RCC 7860 (cell line): ENCODE measurements around the gene CEBPG.
A peak's percentile ranks its signal among the peaks of the same experiment; 100 is the strongest.

Source experiments
- DNase-seq: peaks from one replicate; pipeline ENCODE4 v3.0.0-alpha.2; 2015; ENCODE audit warnings: low spot score
- FAIRE-seq: peaks from 2 replicates; lab custom pipeline; 2012; peaks lifted over from hg19 to GRCh38; lab: Jason Lieb, UNC

The CEBPG gene

DNA sequence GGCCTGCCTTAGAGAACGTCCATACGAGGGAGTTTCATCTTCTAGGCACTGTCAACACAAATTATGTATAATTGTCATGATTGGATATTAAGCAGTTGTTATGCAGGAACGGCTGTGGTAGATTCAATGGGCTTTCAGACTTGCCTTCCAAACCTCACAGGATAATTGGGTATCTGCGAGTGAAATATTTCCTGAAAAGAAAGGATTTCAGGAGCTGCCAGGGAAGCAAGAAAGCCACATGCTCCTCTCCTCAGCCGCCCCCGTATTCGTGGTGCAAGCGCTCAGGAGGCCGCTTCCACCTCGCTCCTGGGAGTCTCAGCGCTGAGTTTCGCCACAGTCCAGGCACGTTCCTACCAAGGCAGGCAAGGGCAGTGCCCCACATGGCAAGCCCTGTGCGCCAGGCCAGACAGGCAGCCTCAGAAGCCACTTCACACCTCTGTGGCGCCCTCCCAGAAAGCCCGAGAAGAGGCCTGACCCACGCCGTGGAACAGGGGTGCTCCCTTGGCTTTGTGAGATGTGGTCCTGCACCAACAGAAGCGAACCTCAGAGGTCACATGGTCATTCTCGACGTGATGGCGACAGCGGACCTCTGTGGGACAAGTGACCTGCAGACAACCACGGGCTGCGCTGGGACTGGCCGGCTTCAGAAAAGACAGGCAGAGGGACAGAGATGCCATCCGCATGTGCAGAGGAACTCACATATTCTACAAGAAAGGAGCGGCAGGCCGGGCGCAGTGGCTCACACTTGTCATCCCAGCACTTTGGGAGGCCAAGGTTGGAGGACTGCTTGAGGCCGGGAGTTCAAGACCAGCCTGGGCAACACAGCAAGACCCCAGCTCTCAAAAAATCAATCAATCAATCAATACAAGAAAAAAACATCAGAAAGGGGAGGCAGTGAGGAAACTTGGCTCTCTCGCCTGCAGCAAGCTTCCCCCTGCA, 41.4 kb downstream of the CEBPG start:
- FAIRE-seq (no peak), DNase-seq (no peak)

GRCh38 chr19:33416307-33417215, 43.1 kb downstream of the CEBPG start:
- DNase-seq, result peak; percentile 33
- no peak for FAIRE-seq

DNA sequence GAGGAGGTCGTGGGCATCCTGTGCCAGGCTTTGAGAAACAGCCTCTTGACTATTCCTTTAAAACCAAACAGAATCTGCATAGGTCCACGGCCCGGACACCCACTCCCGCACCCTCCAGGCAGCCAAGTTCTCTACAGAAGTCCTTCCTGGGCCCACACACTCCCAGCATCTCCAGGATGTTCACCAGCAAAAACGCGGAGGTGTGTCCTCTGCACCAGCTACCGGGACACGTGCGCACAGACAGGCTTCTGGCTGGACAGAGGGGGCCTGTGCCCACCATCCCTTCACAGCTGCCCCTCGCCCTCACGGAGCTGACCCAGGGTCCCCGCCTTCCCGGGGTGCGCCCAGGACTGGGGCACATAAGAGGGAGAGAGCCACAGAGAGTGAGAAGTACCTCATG, 44.2 kb downstream of the CEBPG start:
- DNase-seq (no peak), FAIRE-seq (no peak)

- FAIRE-seq, result no peak
- no peak for DNase-seq
These were observed 45.0 kb downstream of the CEBPG start for GRCh38 chr19:33418461-33418860.

DNA sequence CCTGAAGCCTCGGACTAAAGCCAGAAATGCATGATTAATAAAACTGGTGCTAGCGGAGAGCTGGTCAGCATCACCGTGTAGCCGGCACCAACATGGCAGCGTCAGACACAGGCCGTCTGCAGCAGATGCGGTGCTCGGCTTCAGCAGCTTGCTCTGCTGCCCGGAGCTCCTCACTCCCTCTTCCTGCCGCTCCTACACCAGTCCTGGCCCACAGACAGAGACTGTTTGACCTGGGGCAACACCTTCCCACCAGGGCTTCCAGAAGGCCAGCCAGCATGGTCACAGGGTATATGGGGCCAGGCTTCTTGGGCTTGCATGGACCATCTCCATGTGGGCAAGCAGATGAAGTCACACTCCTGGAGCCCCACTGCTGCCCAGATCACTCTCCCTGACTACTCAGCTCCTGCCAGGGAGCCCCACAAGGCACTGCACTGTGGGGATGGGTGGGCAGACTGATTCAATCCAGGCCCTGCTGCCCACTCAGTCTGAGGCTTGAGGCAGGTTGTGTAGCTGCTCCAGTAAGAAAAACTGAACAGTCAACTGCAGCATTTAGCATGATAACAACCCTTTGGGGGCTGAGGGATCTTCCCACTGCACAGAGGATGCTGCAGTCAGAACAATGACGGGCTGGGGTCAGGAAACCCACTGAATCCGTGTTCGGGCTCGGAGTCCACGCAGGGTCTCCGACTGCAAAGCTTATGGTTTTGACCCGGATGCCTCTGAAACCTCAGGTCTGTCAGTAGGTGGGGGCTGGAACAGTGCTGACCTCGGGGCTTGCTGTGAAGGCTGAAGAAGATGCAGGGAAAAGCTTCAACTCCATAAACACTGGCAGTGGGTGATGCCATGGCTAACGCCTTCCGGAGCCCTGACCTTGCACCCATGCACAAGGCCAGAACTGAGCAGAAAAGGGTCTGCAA, 45.6 kb downstream of the CEBPG start:
- DNase-seq (no peak), FAIRE-seq (no peak)

DNA sequence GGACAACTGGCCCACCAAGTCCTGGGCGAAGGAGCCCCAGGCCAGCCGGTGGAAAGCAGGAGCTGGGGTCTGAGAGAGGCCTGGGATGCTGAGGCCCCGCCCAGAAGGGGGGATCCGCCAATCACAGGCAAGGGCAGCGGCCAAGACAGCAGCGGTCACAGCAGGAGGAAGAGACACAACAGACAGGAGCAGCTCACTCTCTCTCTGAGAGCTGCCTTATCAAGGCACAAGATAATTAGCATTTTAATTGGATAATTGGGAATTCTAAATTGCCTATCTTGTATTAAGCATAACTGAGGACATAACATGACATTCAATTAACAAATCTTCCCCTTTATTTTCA, 46.2 kb downstream of the CEBPG start:
- DNase-seq (no peak), FAIRE-seq (no peak)

DNA sequence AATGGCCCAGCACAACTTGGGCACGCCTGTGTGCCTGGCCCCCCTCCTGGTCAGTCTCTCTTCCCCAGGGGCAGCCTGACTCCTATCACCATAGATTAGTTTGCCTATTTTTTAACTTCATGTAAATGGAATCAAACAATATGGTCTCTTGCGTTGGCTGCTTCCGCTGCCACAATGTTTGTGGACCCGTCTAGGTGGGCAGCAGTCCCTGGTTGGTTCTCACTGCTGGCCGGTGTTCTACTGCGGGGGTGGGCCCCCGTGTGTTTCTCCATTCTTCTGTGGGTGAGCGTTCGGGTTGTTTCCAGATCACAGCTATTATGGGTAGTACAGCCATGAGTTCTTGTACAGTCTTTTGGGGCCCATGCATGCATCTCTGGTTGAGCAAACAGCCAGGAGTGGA, 47.3 kb downstream of the CEBPG start:
- DNase-seq (no peak), FAIRE-seq (no peak)

DNA sequence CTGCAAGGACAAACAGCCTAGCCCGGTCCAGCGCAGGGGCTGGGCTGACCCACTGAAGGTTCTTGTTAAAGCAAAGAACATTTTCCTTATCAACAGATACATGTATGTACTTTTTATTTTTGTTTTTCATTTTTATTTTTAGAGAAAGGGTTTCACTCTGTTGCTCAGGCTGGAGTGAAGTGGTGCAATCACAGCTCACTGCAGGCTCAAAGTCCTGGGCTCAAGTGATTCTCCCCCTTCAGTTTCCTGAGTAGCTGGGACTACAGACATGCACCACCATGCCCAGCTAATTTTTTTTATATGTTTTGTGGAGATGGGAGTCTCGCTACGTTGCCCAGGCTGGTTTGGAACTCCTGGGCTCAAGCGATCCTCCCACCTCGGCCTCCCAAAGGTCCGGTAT, 47.9 kb downstream of the CEBPG start:
- FAIRE-seq, result no peak
- DNase-seq, result no peak

GRCh38 chr19:33422369-33423180, 49.1 kb downstream of the CEBPG start:
- FAIRE-seq, result no peak
- DNase-seq, result no peak

DNA sequence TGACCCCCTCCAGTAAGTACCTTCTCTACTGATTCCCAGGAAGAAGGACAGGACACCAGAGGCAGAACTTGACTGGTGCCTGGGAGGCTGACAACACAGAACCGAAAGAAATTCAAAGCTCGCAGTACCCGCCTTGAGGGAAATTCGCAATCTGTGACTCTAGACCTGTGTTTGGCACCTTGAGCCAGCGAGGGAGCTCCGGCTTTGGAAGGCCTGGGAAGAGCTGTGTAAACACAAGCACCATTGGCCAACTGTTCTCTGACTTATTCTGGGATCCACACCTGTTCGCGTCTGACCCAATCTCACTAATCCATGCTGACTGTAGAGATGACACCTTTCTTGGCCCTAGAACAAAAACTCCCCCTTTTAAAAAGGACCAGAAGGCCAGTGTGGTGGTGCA, 50.7 kb downstream of the CEBPG start:
- FAIRE-seq, result no peak
- no peak for DNase-seq

- no peak for DNase-seq
- FAIRE-seq, result no peak
These were observed 53.3 kb downstream of the CEBPG start for GRCh38 chr19:33426621-33427361.

- FAIRE-seq (no peak), DNase-seq (no peak)
These were observed 54.5 kb downstream of the CEBPG start for GRCh38 chr19:33427801-33428626.

GRCh38 chr19:33428627-33429125, 55.2 kb downstream of the CEBPG start:
- no peak for DNase-seq
- FAIRE-seq, result no peak

DNA sequence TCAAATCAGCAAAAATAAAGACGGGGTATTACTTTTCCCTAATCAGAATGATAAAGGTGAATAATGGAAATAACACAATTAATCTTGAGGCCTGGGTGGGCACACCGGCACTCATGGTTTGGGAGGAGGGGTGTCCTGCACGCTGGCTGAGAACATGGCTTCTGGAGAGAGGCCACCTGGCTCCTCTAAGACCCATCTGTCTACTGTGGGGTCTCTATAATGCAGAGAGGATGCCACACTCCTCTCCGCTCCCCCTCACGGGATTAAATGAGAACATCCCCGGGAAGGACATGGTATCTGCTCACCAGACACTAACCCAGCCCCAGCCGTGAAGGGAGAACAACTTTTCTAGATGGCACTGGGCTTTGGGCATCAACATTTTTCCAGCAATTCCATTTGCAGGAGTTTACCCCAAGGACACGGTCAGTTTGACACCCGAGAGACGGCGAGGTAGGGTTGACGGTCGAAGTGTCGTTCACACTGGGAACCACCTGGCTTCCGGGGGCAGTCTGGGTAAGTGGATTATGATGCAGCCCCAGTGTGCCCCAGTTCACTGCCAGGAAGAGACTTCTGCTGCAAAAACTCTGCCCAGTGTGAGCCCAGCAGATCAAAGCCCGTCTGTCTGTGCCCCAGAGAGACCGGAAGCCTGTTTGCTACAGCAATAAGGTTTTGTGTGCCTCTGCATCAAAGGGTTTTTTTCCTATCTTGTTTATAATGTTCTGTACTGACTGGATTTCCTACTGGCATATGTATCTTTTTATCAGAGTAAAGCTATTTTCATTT, 56.6 kb downstream of the CEBPG start:
- DNase-seq (no peak), FAIRE-seq (no peak)

DNA sequence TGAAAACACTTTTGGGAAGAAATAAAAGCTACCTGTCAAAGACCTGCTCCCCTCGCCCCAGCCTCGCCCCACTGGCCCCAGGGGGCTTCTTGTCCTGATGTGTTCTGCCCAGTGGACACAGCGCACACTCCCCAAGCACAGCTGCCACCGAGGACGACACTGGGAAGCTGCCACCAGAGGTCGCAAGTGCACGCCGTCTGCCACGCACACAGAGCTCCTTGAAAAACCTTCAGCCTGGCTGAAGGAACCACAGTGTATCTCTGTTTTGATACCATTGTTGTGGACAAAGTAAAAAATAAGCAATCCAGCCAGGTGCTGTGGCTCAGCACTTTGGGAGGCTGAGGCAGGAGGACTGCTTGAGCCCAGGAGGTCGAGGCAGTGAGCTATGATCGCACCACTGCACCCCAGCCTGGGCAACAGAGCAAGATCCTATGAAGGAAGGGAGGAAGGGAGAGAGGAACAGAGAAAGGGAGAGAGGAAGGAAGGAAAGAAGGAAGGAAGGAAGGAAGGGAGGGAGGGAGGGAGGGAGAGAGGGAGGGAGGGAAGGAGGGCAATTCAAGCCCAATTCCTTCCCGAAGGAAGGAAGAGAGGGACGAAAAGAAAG, 57.3 kb downstream of the CEBPG start:
- DNase-seq (peak; percentile 20), FAIRE-seq (no peak)

GRCh38 chr19:33432015-33432414, 58.5 kb downstream of the CEBPG start:
- DNase-seq (no peak), FAIRE-seq (no peak)
